GM18508 (cell line): Measurements from ENCODE around the gene DCP1B.

Experiments
- ATAC-seq: cut with Tn5 transposase; IDR thresholded peaks from one replicate; pipeline ENCODE4 v1.9.1; 2021; ENCODE audit warnings: moderate number of reproducible peaks; ENCODE audit not compliant: insufficient read depth, unreplicated experiment

DCP1B gene

DNA sequence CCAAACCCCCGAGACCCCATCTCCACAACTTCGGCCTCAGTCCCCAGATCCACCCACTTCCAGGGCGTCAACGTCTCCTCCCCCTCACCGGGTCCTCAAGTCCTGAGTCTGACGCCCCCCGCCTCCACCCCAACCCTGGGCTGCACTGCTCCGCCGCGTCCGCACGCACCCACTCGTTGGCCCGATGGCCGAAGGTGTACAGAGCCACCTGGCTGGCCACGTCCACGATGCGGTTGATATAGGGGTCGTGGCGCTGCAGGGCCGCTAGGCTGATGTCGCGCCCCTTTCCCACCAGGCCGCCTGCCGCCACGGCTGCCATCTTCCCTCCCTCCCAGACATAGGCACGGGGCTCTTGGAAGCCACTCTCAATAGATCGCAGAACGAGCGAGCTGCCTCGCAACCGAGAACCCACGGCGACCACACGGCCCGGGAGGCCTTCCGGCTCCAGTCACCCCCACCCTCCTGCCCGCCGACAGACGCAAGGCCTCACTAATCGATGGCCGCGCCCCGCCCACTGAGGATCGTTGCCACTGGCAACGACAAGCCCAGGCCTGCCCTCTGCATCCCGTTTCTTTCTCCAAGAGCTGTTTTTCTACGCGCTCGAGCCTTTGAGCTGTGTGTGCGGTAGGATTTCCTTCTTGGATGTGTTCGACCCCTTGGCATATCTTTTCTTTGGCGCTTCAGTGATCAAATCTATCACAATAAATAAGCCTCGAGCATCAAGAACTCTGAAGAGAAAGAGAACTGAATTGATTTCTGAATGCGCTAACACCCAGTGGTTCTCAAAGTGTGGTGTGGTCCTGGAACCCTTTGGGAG is at the start of gene DCP1B:
Gene DCP1B (minus strand): TSS at position 345 of the 817 bp plus-strand sequence. CDS start 26 bp downstream, at position 319.
- peak; percentile 76 for ATAC-seq

DNA sequence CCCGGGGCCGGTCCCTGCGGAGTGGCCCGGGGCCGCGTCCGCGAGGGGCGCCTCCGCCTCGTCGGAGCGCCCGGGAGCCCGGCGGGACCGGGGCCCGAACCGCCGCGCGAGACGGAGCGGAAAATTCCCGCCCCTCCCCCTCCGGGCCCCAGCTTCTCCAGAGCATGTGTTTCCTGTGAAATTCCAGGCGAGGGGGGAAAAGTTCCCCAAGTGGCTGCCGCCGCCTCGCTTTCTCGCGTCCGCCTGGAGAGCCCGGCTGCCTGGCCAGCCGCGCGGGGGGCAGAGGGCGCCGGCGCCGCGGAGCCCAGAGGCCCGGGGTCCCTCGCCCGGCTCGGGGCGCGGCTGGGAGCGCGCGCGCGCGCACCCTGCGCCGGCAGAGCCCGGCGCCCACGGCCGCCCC is 49.4 kb upstream of the DCP1B start:
- ATAC-seq, result no peak

DNA sequence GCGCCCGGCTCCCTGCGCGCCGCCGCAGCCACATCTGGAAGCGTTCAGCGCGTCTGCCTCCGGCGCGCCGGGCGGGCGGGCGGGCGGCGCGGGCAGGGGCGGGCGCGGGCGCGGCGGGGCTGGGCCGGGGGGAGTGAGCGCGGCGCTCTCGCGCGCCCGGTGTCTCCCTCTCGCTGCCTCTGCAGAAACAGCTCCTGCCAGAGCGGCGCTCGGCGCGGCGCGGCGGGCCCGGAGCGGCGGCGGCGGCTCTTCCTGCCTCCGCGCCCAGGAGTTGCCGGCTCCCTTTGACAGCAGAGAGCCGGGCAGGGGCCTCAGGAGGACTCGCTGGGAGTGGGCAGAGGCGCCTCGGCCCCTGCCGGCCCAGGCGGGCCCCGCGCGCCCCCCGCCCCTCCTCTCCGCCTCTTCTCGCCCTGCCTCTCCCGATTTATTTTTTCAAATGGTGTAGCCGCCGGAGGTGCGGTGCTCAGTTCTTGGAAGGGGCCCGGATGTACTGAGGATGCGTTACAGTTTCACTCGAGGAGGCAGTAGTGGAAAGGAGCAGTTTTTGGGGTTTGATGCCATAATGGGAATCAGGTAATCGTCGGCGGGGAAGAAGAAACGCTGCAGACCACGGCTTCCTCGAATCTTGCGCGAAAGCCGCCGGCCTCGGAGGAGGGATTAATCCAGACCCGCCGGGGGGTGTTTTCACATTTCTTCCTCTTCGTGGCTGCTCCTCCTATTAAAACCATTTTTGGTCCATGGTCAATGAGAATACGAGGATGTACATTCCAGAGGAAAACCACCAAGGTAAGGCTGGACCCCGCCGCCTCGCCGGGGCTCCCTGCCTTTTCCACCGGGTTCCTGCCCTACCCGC is 48.8 kb upstream of the DCP1B start, which contains the start of gene CACNA1C:
Gene CACNA1C (plus strand): TSS at position 162 of the 853 bp plus-strand sequence. CDS start 576 bp downstream, at position 738.
- no peak for ATAC-seq

- no peak for ATAC-seq
Observed at GRCh38 chr12:2051700-2052621, 47.7 kb upstream of the DCP1B start.

GRCh38 chr12:2049604-2050540 is 45.6 kb upstream of the DCP1B start:
- ATAC-seq, result no peak

GRCh38 chr12:2047752-2048151 is 43.5 kb upstream of the DCP1B start:
- no peak for ATAC-seq

DNA sequence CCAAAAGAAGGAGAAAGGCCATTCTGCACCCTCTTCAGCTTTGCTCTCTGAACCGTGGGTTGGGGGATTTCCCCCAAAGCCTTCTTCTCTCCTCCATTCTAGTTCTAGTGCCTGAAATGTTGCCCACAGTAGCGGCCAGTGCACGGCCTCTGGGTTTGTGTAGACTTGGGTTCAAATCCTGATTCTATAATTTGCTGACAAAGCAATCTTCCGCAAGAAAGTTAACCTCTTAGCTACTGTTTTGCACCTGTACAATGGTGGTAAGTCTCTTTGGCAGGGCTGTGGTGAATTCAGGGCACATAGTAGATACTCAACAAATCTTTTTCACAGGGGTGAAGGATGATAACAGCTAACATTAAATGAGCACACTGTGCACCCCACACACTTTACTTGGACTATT is 42.7 kb upstream of the DCP1B start:
- no peak for ATAC-seq

DNA sequence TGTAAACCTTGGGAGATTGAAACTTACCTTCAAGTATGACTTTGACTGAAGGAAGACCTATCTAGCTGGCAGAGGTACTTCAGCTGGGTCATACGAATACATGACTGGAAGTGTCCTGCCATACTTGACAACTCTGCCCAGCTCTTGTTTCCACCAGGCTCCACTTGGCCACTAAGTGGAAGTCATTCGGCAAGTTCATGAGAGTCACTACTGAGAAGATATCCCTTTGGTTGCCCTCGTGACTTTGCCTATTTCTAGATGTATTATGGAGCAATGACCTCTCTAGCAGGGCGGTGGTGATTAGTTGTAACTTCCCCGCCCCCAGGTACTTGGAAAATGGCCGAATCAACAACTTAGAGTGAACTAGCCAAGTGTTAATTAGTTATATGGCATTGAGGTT is 39.9 kb upstream of the DCP1B start:
- no peak for ATAC-seq

DNA sequence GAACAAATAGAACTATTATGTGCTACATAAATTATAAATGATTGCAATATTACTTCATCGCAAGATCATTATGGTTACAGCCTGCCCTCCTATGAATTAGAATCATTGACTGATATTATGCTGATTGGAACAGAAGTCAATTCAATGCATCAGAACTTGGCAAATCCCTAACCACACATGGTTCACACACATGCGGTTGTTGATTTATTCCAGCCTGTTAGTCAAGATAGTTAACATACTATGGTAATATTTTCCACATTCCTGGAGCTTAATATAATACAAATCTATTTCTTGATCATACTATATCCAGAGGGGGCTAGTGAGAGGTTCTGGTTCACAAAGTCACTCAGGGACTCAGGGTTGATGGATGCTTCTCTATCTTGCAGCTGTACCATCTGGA is 38.8 kb upstream of the DCP1B start:
- no peak for ATAC-seq

DNA sequence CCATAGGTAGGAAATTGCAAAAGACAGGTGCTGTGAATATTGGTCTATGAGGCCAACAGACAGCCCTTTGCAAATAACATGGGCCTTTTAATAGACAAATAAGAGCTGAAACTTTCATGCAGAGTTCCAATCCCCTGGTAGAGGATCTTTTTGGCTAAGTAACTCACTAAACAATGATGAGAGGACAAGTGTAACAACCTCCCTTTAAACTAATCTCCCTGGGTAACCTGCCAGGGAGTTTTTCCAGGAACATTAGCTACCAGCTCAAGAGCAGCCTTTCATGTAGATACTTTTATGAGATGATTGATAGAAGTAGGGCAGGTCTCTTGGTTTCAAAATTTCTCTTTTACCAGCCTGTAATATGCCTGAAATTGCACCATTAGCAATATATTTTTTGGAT is 34.8 kb upstream of the DCP1B start:
- no peak for ATAC-seq

DNA sequence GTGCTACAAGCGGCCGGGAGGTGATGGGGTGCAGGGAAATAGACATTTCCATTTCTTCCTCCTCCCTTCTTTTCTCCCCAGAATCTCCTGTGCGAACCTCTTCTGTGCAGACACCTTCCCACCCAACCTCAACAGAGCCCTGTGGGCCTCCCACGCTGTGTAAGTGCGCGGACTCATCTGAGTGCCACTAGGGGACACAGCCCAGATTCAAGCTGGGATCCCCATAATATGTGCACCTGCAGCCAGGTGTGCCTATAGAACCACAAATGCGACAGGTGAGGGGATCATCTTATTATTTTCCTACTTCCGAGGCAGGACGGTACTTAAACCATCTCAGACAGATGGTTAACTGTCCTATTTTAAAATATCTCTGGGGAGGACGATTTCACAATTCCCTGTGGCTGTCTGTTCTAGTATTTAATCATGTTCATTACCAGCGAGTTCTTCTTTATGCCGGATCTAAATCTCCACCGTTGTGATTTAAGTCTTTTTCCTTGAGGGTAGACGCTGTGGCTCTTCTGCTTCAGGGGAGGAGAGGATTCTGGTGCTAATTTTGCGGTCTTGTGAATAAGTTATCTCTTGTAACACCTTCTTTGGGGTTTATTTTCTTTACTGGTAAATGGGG is 31.3 kb upstream of the DCP1B start:
- ATAC-seq, result no peak

DNA sequence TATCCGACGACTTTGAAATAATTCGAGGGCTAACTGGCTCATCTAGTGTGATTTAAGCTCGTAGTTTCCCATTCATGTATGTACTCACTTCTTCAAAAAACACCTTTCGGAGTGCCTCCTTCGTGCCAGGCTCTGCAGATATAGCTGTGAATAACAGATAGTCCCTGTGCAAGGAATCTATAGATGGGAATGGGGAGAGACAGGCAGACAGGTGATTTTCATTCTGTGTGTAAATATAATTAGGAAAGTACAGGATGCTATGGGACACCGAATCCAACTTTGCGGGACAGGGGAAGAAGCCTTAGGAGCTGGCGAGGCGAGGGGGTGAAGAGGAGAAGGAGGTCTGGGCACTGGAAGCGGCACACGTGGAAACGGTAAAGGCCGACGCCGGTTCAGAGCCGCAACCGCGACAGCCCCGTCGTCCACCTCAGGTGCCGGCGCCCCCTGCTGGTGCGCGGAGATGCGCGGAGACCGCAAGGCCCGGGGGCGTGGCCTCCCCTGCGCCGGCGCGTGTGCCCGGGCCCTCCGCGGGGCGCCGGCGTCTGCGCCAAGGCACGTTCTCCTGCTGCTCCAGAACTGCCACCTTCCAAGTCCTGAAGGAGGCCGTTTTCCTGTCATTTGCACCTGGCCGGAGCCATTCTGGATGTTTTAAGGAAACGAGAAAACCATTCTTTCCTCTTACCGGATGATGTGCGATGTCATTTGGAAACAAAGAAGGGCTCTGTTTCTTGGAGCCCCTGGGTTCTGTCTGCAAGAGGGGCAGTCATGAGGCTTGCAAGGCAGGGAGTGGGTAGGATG is 30.6 kb upstream of the DCP1B start:
- ATAC-seq, result no peak

- no peak for ATAC-seq
Observed at GRCh38 chr12:2032506-2032905, 28.2 kb upstream of the DCP1B start.

DNA sequence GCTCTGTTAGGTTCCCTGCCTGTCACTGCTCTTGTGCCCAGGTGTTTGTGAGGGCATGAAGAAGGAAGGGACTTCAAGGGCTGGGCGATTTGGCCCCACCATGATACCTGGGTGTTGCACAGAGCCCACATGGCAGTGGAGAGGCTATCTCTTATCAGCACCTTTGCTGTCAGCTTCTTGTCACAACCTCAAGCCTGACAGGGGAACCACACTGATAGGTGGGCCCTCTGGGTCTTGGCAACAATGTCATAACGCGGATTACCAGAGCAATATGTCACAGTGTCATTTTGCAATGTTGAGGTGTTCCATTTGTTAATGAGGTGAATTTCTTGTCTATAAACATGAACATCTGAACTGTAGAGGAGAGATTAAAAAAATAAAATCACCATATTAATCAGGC is 25.6 kb upstream of the DCP1B start:
- no peak for ATAC-seq

GRCh38 chr12:2027351-2027750 is 23.1 kb upstream of the DCP1B start:
- ATAC-seq, result no peak

- ATAC-seq, result no peak
Observed at GRCh38 chr12:2023365-2023764, 19.1 kb upstream of the DCP1B start.

- ATAC-seq, result no peak
Observed at GRCh38 chr12:2020511-2020910, 16.3 kb upstream of the DCP1B start.

GRCh38 chr12:2019126-2019525 is 14.9 kb upstream of the DCP1B start:
- no peak for ATAC-seq
